Endodermal cell (in vitro differentiated cells): ENCODE measurements around the gene CHRDL2. TPM values are rescaled to one million over a fixed set of nuclear protein-coding genes. Genes with fewer than 3 reads are reported as not detected.

ENCODE experiments used
- DNase-seq: peaks from one replicate; pipeline ENCODE4 v3.0.0-alpha.2; 2017
- H3K27ac ChIP-seq: 2 replicates; pipeline ENCODE4 v1.5.1; 2013; ENCODE audit warnings: mild to moderate bottlenecking, low read depth, low read length, moderate library complexity
- H3K27me3 ChIP-seq: 2 replicates; pipeline ENCODE4 v1.6.1; 2013; ENCODE audit warnings: mild to moderate bottlenecking, low read length, moderate library complexity; ENCODE audit not compliant: insufficient read depth, control insufficient read depth, poor library complexity, severe bottlenecking
- H3K36me3 ChIP-seq: 2 replicates; pipeline ENCODE4 v1.7.0; 2013; ENCODE audit warnings: mild to moderate bottlenecking, low read length, moderate library complexity; ENCODE audit not compliant: control insufficient read depth, insufficient read depth
- H3K4me1 ChIP-seq: one replicate; pipeline ENCODE4 v1.7.0; 2013; ENCODE audit warnings: low read length; ENCODE audit not compliant: control insufficient read depth, insufficient read depth
- H3K4me3 ChIP-seq: 2 replicates; pipeline ENCODE4 v1.5.1; 2013; ENCODE audit warnings: mild to moderate bottlenecking, low read length, moderate library complexity
- H3K9ac ChIP-seq: 2 replicates; pipeline ENCODE4 v1.6.1; 2013; ENCODE audit warnings: mild to moderate bottlenecking, low read length, moderate library complexity; ENCODE audit not compliant: poor library complexity, severe bottlenecking; ENCODE audit errors: extremely low read depth
- H3K9me3 ChIP-seq: 2 replicates; pipeline ENCODE4 v1.6.1; 2013; ENCODE audit warnings: mild to moderate bottlenecking, low read length, moderate library complexity; ENCODE audit not compliant: control insufficient read depth
- H3K27ac Mint-ChIP-seq: 2 replicates; pipeline ENCODE4 v1.8.0; 2020; ENCODE audit warnings: mixed read lengths
- H3K27me3 Mint-ChIP-seq: 2 replicates; pipeline ENCODE4 v1.8.0; 2021; ENCODE audit warnings: mild to moderate bottlenecking, mixed read lengths; ENCODE audit not compliant: insufficient read depth
- H3K36me3 Mint-ChIP-seq: 2 replicates; pipeline ENCODE4 v1.8.0; 2020; ENCODE audit warnings: low read depth, mixed read lengths
- H3K4me1 Mint-ChIP-seq: 2 replicates; pipeline ENCODE4 v1.8.0; 2020; ENCODE audit warnings: mixed read lengths
- H3K4me3 Mint-ChIP-seq: 2 replicates; pipeline ENCODE4 v1.8.0; 2020; ENCODE audit warnings: mild to moderate bottlenecking, moderate library complexity, mixed read lengths
- H3K9me3 Mint-ChIP-seq: 2 replicates; pipeline ENCODE4 v1.8.0; 2020; ENCODE audit warnings: mild to moderate bottlenecking, mixed read lengths
- WGBS, 2 experiments: methylation state at CpG; one replicate each; pipeline versions ENCODE4 v1.1.5 to v1.1.7; 2013; ENCODE audit warnings: missing lambda C conversion rate in 2 of 2, mixed read lengths in 1 of 2; ENCODE audit not compliant: insufficient coverage in 1 of 2, insufficient read length in 1 of 2; 5-methylcytosine and 5-hydroxymethylcytosine counted together
- microRNA-seq: library from miRNA; unstranded; fragments of <30 nt; microRNA quantifications from one replicate; pipeline ENCODE4 v1.2.0, GENCODE V29; 2020; ENCODE audit warnings: borderline microRNAs expressed
- total RNA-seq, 2 donors: library from RNA; stranded (reverse); fragmentation: NEBNext Ultra II Directional in 1 of 2; extraction: Animal tissue kit (Norgen Biotek cat#: 25700) in 1 of 2; gene quantifications; 2 replicates in 1 of 2; 3 replicates in 1 of 2; pipeline ENCODE4 v1.2.1, GENCODE V29; 2021
- TF ChIP-seq, protein P1 (sequence below): fragments of 200-600 bp; sonication (generic); conservative IDR thresholded peaks from 2 replicates; pipeline ENCODE4 v1.5.0; 2021; ENCODE audit warnings: antibody characterized with exemption, mild to moderate bottlenecking

CHRDL2 gene
- total RNA-seq, 2 donors from 2014 or later = 0.44 to 1.2 TPM

DNA sequence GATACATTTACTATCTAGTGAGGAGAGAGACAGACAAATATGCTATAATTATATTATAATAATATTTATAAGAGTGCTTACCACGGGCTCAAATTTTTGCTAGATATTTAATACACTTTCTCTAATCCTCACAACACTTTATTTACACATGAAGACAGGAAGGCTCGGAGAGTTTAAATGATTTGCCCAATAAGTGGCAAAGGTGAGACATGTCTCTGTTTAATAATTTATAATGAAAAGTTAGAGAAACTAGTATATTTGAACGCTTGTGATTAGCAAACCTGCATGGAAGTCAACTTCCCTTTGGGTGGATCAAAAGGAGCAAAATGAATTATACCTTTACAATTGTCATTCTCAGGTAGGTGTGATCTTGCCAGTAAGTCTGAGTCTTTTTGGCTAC lies 83.4 kb downstream of the CHRDL2 start:
- Mint-ChIP-seq H3K27ac (no peak overlapping the region), H3K9me3 (no peaks in the 10 kb centered on the region), H3K4me1 (peaks cover 9% of the 10 kb centered on the region), H3K36me3 (peaks cover 11% of the 10 kb centered on the region), H3K4me3 (no peak overlapping the region), H3K27me3 (no peaks in the 10 kb centered on the region)
- Histone ChIP-seq H3K9me3 (no peaks in the 10 kb centered on the region), H3K9ac (no peak overlapping the region), H3K4me3 (no peak overlapping the region), H3K36me3 (peaks cover 22% of the 10 kb centered on the region), H3K27ac (no peak overlapping the region), H3K27me3 (no peaks in the 10 kb centered on the region), H3K4me1 (no peaks in the 10 kb centered on the region)
- WGBS, 2 experiments = 96 to 100% methylated on average over 1 to 2 of the region's 3 CpGs
- no peak for DNase-seq
- TF ChIP-seq, protein P1, sequence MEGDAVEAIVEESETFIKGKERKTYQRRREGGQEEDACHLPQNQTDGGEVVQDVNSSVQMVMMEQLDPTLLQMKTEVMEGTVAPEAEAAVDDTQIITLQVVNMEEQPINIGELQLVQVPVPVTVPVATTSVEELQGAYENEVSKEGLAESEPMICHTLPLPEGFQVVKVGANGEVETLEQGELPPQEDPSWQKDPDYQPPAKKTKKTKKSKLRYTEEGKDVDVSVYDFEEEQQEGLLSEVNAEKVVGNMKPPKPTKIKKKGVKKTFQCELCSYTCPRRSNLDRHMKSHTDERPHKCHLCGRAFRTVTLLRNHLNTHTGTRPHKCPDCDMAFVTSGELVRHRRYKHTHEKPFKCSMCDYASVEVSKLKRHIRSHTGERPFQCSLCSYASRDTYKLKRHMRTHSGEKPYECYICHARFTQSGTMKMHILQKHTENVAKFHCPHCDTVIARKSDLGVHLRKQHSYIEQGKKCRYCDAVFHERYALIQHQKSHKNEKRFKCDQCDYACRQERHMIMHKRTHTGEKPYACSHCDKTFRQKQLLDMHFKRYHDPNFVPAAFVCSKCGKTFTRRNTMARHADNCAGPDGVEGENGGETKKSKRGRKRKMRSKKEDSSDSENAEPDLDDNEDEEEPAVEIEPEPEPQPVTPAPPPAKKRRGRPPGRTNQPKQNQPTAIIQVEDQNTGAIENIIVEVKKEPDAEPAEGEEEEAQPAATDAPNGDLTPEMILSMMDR = no peak

DNA sequence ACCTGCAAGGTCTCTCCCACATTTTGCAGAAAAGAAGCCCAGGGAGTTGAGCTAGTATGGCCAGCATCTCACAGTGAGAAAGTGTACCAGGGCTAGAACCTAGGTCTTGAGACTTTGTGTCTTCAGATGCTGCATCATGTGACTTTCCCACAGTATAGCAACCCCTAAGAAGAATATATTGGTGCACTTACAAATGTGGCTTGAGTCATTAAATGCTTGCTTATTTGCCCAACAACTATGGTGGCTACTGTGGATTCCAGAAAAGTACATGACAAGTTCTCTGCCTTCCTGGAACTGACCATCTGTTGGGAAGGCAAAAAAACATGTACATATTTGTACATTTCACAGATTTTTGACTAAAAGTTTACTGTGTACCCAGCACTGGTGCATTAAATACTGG lies 83.8 kb downstream of the CHRDL2 start:
- H3K27ac Mint-ChIP-seq = no peak overlapping the region
- H3K27me3 Mint-ChIP-seq = no peaks in the 10 kb centered on the region
- H3K9ac ChIP-seq = no peak overlapping the region

DNA sequence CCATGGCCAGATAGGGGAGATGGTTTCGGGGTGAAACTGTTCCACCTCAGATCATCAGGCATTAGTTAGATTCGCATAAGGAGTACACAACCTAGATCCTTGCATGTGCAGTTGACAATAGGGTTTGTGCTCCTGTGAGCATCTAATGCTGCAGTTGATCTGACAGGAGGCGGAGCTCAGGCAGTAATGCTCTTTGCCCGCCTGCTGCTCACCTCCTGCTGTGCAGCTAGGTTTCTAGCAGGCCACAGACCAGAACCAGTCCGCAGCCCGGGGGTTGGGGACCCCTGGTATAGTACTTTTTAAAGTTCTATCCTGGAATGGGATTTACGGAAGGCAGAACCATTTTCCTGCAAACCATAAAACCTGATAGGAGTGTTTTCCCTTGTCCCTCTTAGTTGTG lies 84.3 kb downstream of the CHRDL2 start:
- H3K4me3 ChIP-seq = no peak overlapping the region
- H3K4me3 Mint-ChIP-seq = no peak overlapping the region
- no peak overlapping the region for H3K27ac ChIP-seq
- no peaks in the 10 kb centered on the region for H3K4me1 ChIP-seq
- H3K36me3 ChIP-seq = peaks cover 25% of the 10 kb centered on the region
- TF ChIP-seq, protein P1 = no peak
- H3K9me3 ChIP-seq = no peaks in the 10 kb centered on the region
- peaks cover 9% of the 10 kb centered on the region for H3K36me3 Mint-ChIP-seq
- H3K27me3 ChIP-seq = no peaks in the 10 kb centered on the region
- H3K9ac ChIP-seq = no peak overlapping the region
- peaks cover 9% of the 10 kb centered on the region for H3K4me1 Mint-ChIP-seq
- no peak for DNase-seq
- 77 to 100% methylated on average over 3 to 7 of the region's 7 CpGs for WGBS, 2 experiments
- no peaks in the 10 kb centered on the region for H3K9me3 Mint-ChIP-seq
- no peak overlapping the region for H3K27ac Mint-ChIP-seq
- no peaks in the 10 kb centered on the region for H3K27me3 Mint-ChIP-seq

More for the DNA sequence above, 83.8 kb downstream of the CHRDL2 start:
- TF ChIP-seq, protein P1 = no peak
- H3K4me3 Mint-ChIP-seq = no peak overlapping the region
- no peaks in the 10 kb centered on the region for H3K9me3 Mint-ChIP-seq
- H3K27ac ChIP-seq = no peak overlapping the region
- no peak overlapping the region for H3K4me3 ChIP-seq
- no peak for DNase-seq
- H3K36me3 Mint-ChIP-seq = peaks cover 9% of the 10 kb centered on the region
- H3K36me3 ChIP-seq = peaks cover 22% of the 10 kb centered on the region
- no peaks in the 10 kb centered on the region for H3K9me3 ChIP-seq
- no peaks in the 10 kb centered on the region for H3K27me3 ChIP-seq
- peaks cover 9% of the 10 kb centered on the region for H3K4me1 Mint-ChIP-seq
- no peaks in the 10 kb centered on the region for H3K4me1 ChIP-seq

Small RNA genes within 50 kb of the gene (microRNA-seq; reads per million reads assigned to microRNA genes)
- not detected for gene MIR4696

Other genes starting within 250 kb of the CHRDL2 start
- gene LIPT2, start 237.7 kb downstream of the CHRDL2 start, total RNA-seq = 1 to 10 TPM; 6.7 to 9.4 TPM
- gene POLD3, start 138.8 kb downstream of the CHRDL2 start, total RNA-seq = 10 to 100 TPM; 38.5 to 52.2 TPM
- gene RNF169, start 17.4 kb upstream of the CHRDL2 start, total RNA-seq = 10 to 100 TPM; 18.3 to 23.6 TPM
- 1 to 10 TPM; 7.2 to 9.0 TPM for gene XRRA1, start 217.7 kb upstream of the CHRDL2 start, total RNA-seq
- gene SPCS2, start 217.8 kb upstream of the CHRDL2 start, total RNA-seq = 100 to 1,000 TPM; 131 to 141 TPM